ENCODE results near the gene IKZF2.

- TF ChIP-seq EZH2 (IDR thresholded peaks at IDR 0.05; ENCODE audit: low read length) (no peak), CTCF (optimal IDR thresholded peaks at IDR 0.05 in 1 of 3, IDR thresholded peaks at IDR 0.05 in 1 of 3, conservative IDR thresholded peaks at IDR 0.05 in 1 of 3; ENCODE audit: extremely low read depth in 1 of 3, insufficient read depth in 2 of 3, low read length in 3 of 3) (no peak)
Observed at GRCh38 chr2:213172641-213173040, 21.2 kb upstream of the IKZF2 start.

Data from keratinocyte (primary cell).